ENCODE results near the gene CNOT11.
"Not testable (repeated sequence)": the region's sequence is repeated elsewhere in the genome, so short reads cannot be mapped to it uniquely, and the experiment has no call there.

The CNOT11 gene

GRCh38 chr2:101305035-101305434, 52.3 kb downstream of the CNOT11 start:
- in situ Hi-C loops (cut with MboI; ENCODE audit: low pct_unique_long_range_greater_than_20kb, low sequenced_read_pairs) = no loop called here

DNA sequence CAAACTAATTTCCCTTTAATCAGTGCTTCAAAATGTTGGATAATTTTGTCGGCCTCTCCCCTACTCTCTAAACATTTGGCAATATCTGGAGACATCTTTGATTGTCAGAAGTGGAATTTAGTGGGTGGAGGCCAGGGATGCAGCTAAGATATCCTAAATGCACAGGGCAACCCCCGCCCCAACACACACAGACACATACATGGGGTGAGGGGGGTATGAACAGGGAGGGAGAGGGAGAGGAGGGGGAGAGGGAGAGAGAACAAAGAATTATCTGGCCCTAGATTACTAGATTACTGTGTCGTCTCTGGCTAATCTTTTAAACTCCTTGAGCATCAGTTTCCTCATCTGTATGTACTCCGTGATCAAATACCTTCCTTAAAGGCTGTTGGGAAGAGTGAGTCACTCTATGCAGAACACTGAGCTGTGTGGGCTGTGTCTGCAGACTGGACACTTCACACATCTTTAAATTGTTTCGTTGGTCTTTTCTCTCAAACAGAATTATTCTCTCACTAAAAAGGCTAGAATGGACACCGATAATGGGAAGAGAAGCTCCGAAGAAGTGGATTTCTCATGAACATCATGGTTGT, 52.9 kb downstream of the CNOT11 start:
- peak; percentile 21 for DNase-seq
- in situ Hi-C loops (cut with MboI; ENCODE audit: low pct_unique_long_range_greater_than_20kb, low sequenced_read_pairs) = no loop called here

More at GRCh38 chr2:101305035-101305434, 52.3 kb downstream of the CNOT11 start:
- no peak for DNase-seq

GRCh38 chr2:101306410-101306809, 53.7 kb downstream of the CNOT11 start:
- in situ Hi-C loops (cut with MboI; ENCODE audit: low pct_unique_long_range_greater_than_20kb, low sequenced_read_pairs) = no loop called here
- DNase-seq = no peak

DNA sequence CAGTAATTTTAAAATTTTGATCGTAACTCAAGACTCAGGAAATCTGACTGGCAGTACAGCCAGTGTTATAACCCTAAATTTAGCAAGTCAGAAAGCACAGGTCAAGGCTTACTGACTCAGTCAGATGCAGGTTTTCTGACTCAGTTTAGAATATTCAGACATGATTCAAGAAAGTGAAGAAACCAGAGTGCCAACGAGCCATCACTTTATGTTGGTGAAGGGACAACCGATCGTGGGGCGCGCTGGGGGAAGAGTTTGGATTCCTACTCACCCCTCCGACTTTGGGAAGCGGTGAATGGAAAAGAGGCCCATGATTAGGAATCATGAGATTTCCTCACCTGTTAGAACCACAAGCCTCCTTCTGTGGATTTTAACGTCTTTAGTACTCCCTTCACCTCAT, 54.8 kb downstream of the CNOT11 start:
- no peak for DNase-seq
- in situ Hi-C loops (cut with MboI; ENCODE audit: low pct_unique_long_range_greater_than_20kb, low sequenced_read_pairs) = no loop called here

DNA sequence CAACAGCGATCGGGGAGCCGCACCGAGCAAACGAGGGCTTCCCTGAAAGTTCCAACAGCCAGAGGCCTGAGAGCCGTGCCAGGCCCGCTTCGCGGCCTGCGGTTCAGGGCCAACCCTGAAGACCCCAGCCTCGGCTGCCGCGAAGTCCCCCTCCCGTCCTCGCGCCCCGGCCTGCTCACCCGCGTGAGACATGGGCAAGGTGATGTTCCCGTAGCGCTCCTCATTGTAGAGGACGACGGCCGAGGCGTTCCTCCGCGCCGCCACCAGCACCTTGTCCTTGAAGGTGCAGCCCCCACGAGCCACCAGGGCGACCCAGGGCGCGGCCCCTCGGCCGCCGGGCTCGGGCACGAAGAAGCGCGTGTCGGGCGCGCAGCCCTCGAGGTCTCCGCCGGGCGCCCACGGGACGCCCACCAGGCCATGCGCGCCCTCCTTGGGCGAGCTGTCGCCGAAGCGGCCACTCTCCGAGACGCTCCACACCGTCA, 55.3 kb downstream of the CNOT11 start:
- peak; percentile 35 for DNase-seq
- in situ Hi-C loops (cut with MboI; ENCODE audit: low pct_unique_long_range_greater_than_20kb, low sequenced_read_pairs) = no loop called here

- in situ Hi-C loops (cut with MboI; ENCODE audit: low pct_unique_long_range_greater_than_20kb, low sequenced_read_pairs) = no loop called here
- DNase-seq = peak; percentile 98
These were observed 55.9 kb downstream of the CNOT11 start, which contains the start of gene RNF149 for GRCh38 chr2:101308432-101309210. RNF149 (minus strand) TSS chr2:101308701; CDS start chr2:101308588, 113 bp downstream.

DNA sequence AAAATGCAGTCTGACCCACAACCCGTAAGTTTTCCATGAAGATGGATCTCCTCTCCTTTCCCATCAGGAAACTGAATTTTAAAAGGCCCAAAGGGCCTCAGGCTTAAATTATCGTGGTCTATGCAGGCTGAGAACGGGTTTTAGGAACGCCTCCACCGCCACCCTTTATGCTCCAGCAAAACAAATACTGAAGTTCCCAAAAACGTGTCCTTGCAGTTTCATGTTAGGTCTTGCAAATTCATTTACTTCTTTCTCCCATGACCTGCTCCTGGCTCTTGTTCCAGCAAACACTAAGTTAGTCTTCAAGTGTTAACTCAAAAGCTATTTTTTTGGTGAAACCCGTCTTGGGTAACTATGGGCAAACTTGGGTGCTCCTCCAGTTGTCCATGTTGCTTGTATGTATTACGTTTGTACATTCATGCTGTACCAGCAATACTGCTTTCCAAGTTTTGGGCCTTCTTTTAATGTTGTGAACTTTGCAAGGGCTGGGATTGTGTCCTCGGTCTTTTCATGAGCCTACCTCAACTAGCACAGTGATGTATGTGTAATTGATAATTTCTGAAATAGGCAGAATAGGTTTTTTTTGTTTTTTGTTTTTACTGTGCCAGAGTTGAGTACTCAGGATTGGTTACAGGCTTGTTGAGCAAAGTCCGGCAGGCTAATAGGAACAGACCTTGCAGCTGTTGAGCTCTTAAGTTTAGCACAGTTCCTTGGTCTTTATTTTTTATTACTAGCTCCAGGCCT, 57.6 kb downstream of the CNOT11 start:
- no peak for DNase-seq
- in situ Hi-C loops (cut with MboI; ENCODE audit: low pct_unique_long_range_greater_than_20kb, low sequenced_read_pairs) = no loop called here

DNA sequence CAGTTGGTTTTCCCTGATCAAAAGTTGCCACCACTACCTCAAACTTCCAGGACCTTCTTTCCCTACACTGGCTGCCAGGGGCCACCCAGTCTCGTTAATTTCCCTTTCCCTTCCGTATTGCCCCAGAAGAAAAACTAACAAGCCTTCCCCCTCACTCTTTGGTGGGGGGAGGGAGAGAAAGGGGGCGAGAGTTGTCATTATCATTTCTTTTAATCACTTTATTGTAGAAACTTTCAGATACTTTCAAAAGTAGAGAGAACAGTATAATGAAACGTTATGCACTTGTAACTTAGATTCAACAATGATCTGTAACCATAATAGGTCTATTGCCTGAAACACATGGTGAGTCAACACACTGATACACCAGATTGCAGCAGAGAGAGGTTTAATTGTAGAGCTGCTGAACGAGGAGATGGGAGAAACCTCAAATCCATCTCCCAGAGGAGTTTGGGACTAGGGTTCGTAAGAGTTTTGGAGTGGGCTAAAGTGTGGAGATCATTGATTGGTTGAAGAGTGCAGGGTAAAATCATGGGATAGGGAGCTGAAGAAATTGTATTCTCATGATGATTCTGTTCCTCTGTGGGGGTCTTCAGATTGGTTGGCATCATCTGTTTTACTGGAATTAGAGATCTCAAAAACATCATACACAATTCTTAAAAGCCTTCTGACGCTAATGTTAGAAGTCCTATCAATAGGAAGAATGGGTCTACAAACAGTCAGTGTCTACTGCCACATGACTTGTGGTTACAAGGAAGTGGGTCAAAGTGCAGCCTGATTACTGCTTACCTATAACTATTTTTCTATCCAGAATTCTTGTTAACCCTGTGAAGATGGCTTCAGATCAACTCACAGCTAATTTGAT, 58.4 kb downstream of the CNOT11 start:
- in situ Hi-C loops (cut with MboI; ENCODE audit: low pct_unique_long_range_greater_than_20kb, low sequenced_read_pairs) = no loop called here
- peak; percentile 19 for DNase-seq

GRCh38 chr2:101311696-101312017, 59.0 kb downstream of the CNOT11 start:
- peak; percentile 21 for DNase-seq
- in situ Hi-C loops (cut with MboI; ENCODE audit: low pct_unique_long_range_greater_than_20kb, low sequenced_read_pairs) = no loop called here

DNA sequence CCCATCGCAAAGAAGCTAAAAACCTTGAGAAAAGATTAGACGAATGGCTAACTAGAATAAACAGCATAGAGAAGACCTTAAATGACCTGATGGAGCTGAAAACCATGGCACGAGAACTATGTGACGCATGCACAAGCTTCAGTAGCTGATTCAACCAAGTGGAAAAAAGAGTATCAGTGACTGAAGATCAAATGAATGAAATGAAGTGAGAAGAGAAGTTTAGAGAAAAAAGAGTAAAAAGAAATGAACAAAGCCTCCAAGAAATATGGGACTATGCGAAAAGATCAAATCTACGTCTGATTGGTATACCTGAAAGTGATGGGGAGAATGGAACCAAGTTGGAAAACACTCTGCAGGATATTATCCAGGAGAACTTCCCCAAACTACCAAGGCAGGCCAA, 63.9 kb downstream of the CNOT11 start:
- DNase-seq; in situ Hi-C loops (cut with MboI; ENCODE audit: low pct_unique_long_range_greater_than_20kb, low sequenced_read_pairs): not testable (repeated sequence)
